GM19035 (cell line): ENCODE data around the gene BAIAP2.

Experiments
- ATAC-seq: cut with Tn5 transposase; IDR thresholded peaks from one replicate; pipeline ENCODE4 v1.9.1; 2021; ENCODE audit not compliant: unreplicated experiment

BAIAP2 gene

DNA sequence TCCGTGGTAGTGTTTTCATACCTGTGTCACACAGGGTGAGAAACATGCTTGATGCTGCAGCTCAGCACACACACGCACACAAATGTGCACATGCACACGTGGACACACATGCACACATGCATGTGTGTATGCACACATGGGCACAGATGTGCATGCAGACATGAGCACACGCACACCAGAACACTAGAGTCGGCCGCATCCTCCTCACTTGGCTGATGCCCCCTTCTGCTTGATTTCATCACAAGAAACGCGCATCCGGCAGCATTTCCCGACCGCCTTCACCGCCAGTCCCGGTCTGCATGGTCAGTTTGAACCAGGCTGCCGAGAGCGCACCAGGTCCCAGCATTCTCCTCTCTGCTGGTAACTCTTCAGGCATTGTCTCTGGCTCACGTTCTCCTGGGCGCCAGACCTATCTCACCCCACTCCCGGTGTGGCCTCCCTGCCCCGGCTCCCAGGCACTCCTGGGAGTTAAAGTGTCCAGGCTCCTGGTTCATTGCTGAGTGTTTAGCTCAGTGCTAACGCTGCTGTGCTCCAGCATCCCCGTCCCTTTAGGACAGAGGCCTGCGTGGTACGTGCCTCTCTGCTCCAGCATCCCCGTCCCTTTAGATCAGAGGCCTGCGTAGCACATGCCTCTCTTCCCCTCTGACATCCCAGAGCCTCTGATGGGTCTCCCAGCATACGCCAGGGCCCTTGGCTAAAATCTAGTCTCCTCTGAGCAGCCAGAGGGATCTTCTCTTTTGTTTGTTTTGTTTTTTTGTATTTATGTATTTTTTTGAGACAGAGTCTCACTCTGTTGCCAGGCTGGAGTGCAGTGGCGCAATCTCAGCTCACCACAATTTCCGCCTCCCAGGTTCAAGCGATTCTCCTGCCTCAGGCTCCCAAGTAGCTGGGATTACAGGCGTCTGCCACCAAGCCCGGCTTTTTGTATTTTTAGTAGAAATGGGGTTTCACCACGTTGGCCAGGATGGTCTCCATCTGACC is 16.0 kb downstream of the BAIAP2 start:
- ATAC-seq = no peak

DNA sequence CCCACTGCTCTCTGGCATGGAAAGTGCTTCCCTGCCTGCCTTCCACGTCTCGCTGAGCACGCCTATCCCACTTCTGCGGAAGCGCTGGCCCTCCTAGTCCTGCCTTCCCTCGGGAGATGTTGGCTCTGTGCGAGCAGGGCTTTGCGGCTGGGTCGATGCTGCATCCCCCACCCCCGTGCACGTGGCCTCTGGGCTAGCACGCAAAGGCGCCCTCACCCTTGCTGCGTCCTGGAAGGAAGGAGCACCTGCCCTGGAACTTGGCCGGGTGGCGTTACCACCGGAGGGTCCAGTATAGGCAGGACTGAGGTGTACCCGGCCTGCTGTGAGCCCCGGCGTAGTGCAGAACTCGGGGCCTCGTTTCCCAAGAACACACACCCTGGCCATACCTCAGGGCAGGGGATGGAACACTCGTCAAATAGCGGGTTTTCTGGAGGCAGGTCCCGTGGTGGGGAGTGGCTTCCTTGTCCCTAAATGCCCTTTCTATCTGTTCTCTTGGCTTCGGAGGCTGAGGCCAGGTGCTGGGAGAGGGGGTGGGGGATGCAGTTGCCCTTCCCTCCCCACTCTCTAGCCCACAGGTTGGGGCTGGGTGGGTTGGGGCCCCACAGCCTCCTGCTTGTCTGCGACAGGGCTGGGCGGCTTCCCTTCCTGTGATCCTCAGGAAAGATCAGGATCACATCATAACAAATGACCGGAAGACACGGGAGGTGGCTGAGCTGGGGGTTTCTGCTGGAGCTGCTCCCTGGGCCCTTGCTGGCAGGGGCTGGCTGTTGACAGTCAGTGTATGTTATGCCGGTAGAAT is 17.4 kb downstream of the BAIAP2 start:
- ATAC-seq = no peak

GRCh38 chr17:81053041-81053970 is 18.4 kb downstream of the BAIAP2 start:
- no peak for ATAC-seq

- ATAC-seq = no peak
Measured at GRCh38 chr17:81054308-81054707, 19.4 kb downstream of the BAIAP2 start.

GRCh38 chr17:81054881-81055370 is 20.0 kb downstream of the BAIAP2 start:
- ATAC-seq = no peak

DNA sequence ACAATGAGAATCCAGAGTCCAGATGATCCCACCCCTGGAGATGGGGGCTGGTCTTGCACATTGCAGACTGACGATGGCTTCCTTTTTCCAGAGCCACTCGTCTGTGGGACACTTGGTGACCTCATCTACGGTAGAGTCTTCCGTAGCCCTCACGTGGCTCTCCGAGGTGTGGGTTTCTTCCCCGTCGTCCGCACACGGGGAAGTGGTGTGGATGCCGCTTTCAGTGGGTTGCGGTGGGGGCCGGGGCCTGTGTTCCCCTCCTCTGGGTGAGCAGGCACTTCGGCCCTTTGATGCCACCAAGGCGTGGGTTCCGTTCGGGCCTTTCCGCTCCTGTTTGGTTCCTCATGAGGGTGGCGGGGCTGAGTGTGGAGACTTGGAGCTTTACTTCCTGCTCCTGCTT is 21.4 kb downstream of the BAIAP2 start:
- ATAC-seq = no peak

GRCh38 chr17:81057079-81057730 is 22.3 kb downstream of the BAIAP2 start:
- no peak for ATAC-seq

- ATAC-seq = no peak
Measured at GRCh38 chr17:81057777-81058176, 22.8 kb downstream of the BAIAP2 start.

DNA sequence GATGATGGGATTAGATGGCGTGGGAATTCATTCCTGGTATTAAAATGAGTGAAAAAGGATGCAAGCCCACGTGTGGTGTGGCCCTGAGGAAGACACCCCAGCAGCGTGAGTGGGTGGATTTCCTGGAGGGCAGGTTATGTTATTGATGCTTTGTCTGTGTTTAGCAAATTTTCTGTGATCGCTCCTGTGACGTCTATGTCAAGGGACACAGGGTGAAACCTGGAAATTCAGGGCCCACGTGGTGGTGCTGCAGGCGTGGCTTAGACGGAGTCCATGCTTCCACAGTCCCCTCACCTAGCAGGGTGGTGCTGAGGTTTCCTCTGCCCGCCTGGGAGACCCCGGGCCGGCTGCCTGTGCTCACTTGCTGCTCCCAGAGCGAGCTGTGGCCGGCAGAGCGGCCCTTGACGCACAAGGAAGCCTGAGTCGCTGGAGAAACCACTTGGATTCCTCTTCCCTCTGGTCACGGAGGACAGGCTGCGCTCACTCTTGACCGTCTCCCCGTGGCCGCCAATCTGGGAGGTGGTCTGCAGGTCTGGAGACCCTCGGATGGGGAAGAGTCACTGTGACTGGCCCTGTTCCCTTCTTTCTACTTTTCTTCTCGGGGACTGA is 23.4 kb downstream of the BAIAP2 start:
- no peak for ATAC-seq

DNA sequence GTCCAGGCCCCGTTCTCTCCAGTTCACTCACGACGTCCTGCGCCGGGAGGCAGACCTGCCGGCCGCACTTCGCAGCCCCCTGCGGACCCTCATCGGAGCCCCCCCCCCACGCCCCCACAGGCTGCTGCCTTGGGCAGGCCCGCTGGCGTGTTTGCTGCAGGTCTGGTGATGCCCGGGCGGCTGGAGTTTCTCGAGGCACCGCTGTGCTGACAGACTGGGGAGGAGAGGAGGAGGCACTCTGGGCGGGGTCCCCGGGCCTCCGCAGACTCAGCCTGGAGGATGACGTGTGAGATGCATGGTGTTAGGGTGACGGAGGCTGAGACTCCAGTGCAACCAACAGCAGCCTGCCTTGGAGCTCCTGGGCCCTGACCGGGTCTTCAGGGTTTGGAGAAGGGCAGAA is 24.1 kb downstream of the BAIAP2 start:
- ATAC-seq = no peak

- ATAC-seq = no peak
Measured at GRCh38 chr17:81060416-81060815, 25.5 kb downstream of the BAIAP2 start.

- ATAC-seq = no peak
Measured at GRCh38 chr17:81061027-81061735, 26.2 kb downstream of the BAIAP2 start.

GRCh38 chr17:81062014-81062780 is 27.2 kb downstream of the BAIAP2 start:
- ATAC-seq = no peak

- no peak for ATAC-seq
Measured at GRCh38 chr17:81063106-81064093, 28.4 kb downstream of the BAIAP2 start.

GRCh38 chr17:81064678-81065475 is 29.9 kb downstream of the BAIAP2 start:
- no peak for ATAC-seq

GRCh38 chr17:81065500-81065899 is 30.5 kb downstream of the BAIAP2 start:
- ATAC-seq = no peak
